Smooth muscle cell (in vitro differentiated cells): Measurements from ENCODE around the gene TRPC4AP. TPM values are rescaled to one million over a fixed set of nuclear protein-coding genes. Genes with fewer than 3 reads are reported as not detected.

Experiments used
- DNase-seq: peaks from one replicate; lab custom pipeline; 2025; ENCODE audit not compliant: unreplicated experiment; lab: John Stamatoyannopoulos, UW
- H2AFZ ChIP-seq: fragments of 200-600 bp; sonication (generic); 2 replicates; pipeline ENCODE4 v1.6.0; 2016; ENCODE audit warnings: antibody characterized with exemption, low read depth, mild to moderate bottlenecking
- H3F3A ChIP-seq: fragments of 200-600 bp; sonication (generic); 2 replicates; pipeline ENCODE4 v1.6.0; 2017; ENCODE audit warnings: antibody characterized with exemption, low read depth
- H3K27ac ChIP-seq: fragments of 200-600 bp; sonication (generic); 2 replicates; pipeline ENCODE4 v1.5.1; 2016; ENCODE audit warnings: low read depth, mild to moderate bottlenecking
- H3K27me3 ChIP-seq: fragments of 200-600 bp; sonication (generic); 2 replicates; pipeline ENCODE4 v1.6.1; 2016; ENCODE audit warnings: low read depth, mild to moderate bottlenecking
- H3K36me3 ChIP-seq: fragments of 200-600 bp; sonication (generic); 2 replicates; pipeline ENCODE4 v1.5.1; 2016; ENCODE audit warnings: low read depth
- H3K4me1 ChIP-seq: fragments of 200-600 bp; sonication (generic); 2 replicates; pipeline ENCODE4 v1.5.1; 2016; ENCODE audit warnings: low read depth
- H3K4me2 ChIP-seq: fragments of 200-600 bp; sonication (generic); 2 replicates; pipeline ENCODE4 v1.6.0; 2016; ENCODE audit warnings: mild to moderate bottlenecking
- H3K4me3 ChIP-seq: fragments of 200-600 bp; sonication (generic); 2 replicates; pipeline ENCODE4 v1.5.1; 2016; ENCODE audit warnings: mild to moderate bottlenecking
- H3K79me2 ChIP-seq: fragments of 200-600 bp; sonication (generic); 2 replicates; pipeline ENCODE4 v1.6.0; 2016; ENCODE audit warnings: low read depth, mild to moderate bottlenecking
- H3K9ac ChIP-seq: fragments of 200-600 bp; sonication (generic); 2 replicates; pipeline ENCODE4 v1.6.0; 2016; ENCODE audit warnings: low read depth
- H3K9me3 ChIP-seq: fragments of 200-600 bp; sonication (generic); replicated peaks from 2 replicates; pipeline ENCODE4 v1.5.1; 2016; ENCODE audit warnings: low read depth
- H4K20me1 ChIP-seq: fragments of 200-600 bp; sonication (generic); 2 replicates; pipeline ENCODE4 v1.6.0; 2016; ENCODE audit warnings: low read depth
- WGBS: methylation state at CpG from one replicate; pipeline ENCODE4 v1.1.7; 2016; ENCODE audit warnings: low lambda C conversion rate; 5-methylcytosine and 5-hydroxymethylcytosine counted together
- polyA plus RNA-seq: library from polyadenylated mRNA; unstranded; fragments of >200 nt; fragmentation: Nextera tagmentation; extraction: Ambion mirVana; gene quantifications from 2 replicates; pipeline ENCODE4 v1.2.1, GENCODE V29; 2016
- total RNA-seq: library from RNA; depleted of rRNA; stranded (reverse); fragments of >200 nt; gene quantifications from 2 replicates; pipeline ENCODE4 v1.2.3, GENCODE V29; 2014
- TF ChIP-seq, protein P1 (sequence below): fragments of 200-600 bp; sonication (generic); IDR thresholded peaks from 2 replicates; pipeline ENCODE4 v1.5.1; 2017; ENCODE audit warnings: borderline replicate concordance, mild to moderate bottlenecking, antibody characterized with exemption; ENCODE audit not compliant: insufficient read depth, poor library complexity, severe bottlenecking

Gene TRPC4AP
- total and polyA plus RNA-seq, 2 experiments from 2014 or later, result 77.3 to 95.4 TPM

DNA sequence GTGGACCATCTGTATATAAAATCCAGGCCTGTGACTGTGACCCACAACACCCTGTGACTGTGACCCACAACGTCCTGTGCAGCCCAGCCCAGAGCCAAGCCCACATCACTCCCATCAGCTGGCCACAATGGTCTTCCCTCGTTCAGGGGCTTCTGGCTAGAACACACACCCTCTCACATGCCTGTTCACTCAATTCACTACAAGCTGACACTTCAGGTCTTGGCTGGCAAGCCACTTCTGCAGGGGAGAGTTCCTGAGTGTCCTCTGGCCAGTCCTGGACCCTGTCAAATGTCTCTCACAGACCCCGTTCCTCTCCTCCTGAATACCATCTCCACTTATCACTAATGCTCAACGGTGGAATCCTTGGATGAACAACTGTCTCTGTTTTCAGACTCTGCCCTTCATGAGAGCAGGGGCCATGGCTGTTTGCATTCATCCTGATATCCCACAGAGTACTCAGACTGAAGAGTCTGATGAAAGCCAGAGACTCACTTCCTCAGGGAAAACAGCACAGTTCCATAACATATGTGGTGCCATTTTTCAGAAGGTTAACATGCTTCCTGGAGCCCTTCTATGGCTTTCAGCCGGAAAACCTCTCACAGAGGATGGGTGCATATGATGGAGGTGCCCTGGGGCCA, 80.9 kb downstream of the TRPC4AP start:
- no peak for DNase-seq
- no peaks in the 10 kb centered on the region for H3K9me3 ChIP-seq
- H3K9ac ChIP-seq, result no peak overlapping the region
- H3K36me3 ChIP-seq, result peaks cover 18% of the 10 kb centered on the region
- H3K4me2 ChIP-seq, result no peak overlapping the region
- H3K27me3 ChIP-seq, result no peaks in the 10 kb centered on the region
- 76% methylated on average over 5 of the region's 5 CpGs for WGBS
- H3K4me1 ChIP-seq, result no peaks in the 10 kb centered on the region
- H3F3A ChIP-seq, result no peaks in the 10 kb centered on the region
- no peak overlapping the region for H3K27ac ChIP-seq
- H3K79me2 ChIP-seq, result no peaks in the 10 kb centered on the region
- H2AFZ ChIP-seq, result no peak overlapping the region
- TF ChIP-seq, protein P1, sequence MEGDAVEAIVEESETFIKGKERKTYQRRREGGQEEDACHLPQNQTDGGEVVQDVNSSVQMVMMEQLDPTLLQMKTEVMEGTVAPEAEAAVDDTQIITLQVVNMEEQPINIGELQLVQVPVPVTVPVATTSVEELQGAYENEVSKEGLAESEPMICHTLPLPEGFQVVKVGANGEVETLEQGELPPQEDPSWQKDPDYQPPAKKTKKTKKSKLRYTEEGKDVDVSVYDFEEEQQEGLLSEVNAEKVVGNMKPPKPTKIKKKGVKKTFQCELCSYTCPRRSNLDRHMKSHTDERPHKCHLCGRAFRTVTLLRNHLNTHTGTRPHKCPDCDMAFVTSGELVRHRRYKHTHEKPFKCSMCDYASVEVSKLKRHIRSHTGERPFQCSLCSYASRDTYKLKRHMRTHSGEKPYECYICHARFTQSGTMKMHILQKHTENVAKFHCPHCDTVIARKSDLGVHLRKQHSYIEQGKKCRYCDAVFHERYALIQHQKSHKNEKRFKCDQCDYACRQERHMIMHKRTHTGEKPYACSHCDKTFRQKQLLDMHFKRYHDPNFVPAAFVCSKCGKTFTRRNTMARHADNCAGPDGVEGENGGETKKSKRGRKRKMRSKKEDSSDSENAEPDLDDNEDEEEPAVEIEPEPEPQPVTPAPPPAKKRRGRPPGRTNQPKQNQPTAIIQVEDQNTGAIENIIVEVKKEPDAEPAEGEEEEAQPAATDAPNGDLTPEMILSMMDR, result no peak
- H4K20me1 ChIP-seq, result peaks cover 68% of the 10 kb centered on the region
- H3K4me3 ChIP-seq, result no peak overlapping the region

DNA sequence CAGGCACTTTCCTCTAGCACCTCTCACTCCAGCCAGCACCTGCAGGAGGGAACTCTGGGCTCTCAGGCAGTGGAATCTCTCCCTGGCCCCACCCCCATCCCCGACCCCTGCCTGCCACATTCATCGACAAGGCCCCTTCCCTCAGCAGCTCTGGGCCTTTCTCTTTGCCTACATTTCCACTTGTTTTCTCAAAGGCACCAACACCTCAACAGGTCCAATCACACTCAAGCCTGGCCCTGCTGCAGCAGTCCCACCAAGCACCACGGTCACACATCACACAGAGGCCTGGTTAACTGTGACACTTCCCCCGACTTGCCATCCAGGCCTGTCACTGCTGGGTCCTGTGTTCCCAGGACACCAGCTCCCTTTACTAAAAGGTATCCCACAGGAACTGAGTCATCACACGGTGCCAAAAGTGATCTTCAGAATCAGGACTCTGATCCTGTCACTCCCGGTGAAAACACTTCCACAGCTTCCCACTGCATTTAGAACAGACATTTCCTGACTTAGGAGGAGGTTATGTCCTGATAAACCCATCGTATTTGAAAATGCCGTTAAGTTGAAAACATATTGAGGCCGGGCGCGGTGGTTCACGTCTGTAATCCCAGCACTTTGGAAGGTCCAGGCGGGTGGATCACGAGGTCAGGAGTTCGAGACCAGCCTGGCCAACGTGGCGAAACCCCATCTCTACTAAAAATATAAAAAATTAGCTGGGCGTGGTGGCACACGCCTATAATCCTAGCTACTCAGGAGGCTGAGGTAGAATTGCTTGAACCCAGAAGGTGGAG, 82.0 kb downstream of the TRPC4AP start:
- TF ChIP-seq, protein P1, result no peak
- DNase-seq, result no peak
- Histone ChIP-seq H3K9me3 (no peaks in the 10 kb centered on the region), H3K4me2 (no peak overlapping the region), H3K27ac (no peak overlapping the region), H3K9ac (no peak overlapping the region), H3K4me1 (no peaks in the 10 kb centered on the region), H3F3A (no peaks in the 10 kb centered on the region), H3K79me2 (no peaks in the 10 kb centered on the region), H3K4me3 (no peak overlapping the region), H3K36me3 (peaks cover 23% of the 10 kb centered on the region), H3K27me3 (no peaks in the 10 kb centered on the region), H4K20me1 (peaks cover 63% of the 10 kb centered on the region), H2AFZ (no peak overlapping the region)
- 91% methylated on average over 17 of the region's 19 CpGs for WGBS

DNA sequence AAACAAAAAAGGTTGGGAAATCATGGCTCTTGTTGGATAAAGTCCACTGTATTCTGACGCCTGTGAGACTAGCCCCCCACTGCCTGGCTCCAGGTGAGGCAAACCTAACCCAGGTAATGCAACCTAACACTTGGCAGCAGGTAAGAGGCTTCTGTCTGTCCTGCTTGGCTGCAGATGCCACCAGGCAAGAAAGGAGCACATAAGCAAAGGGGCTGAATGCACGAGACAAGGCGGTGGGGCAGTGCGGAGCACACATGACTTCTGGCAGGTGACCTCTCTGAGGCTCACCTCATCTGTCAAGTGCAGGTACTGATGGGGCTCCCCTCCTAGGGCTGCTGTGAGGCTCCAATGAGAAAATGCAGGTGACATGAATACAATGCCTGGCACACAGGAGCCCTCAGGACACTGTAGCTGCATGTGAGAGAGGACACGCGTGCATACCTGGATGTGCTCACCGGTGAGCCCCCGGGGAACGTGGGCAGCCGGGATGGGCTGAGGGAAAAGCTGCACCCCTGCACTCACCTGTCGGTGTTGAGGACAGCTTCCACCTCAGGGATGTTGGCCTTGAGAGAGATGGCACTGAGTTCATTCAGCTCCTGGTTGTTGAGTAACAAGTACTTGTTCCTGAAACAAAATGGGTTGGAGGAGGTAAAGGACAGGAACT, 82.8 kb downstream of the TRPC4AP start:
- Histone ChIP-seq H2AFZ (no peak overlapping the region), H4K20me1 (peaks cover 56% of the 10 kb centered on the region), H3K36me3 (peaks cover 23% of the 10 kb centered on the region), H3K27me3 (no peaks in the 10 kb centered on the region), H3K4me3 (no peak overlapping the region), H3F3A (no peaks in the 10 kb centered on the region), H3K27ac (no peak overlapping the region), H3K9me3 (no peaks in the 10 kb centered on the region), H3K4me1 (no peaks in the 10 kb centered on the region), H3K79me2 (no peaks in the 10 kb centered on the region), H3K9ac (no peak overlapping the region), H3K4me2 (no peak overlapping the region)
- 97% methylated on average over 11 of the region's 11 CpGs for WGBS
- TF ChIP-seq, protein P1, result no peak
- DNase-seq, result no peak
